HepG2 (cell line): ENCODE measurements around the gene GRHPR. TPM values are rescaled to one million over a fixed set of nuclear protein-coding genes. Genes with fewer than 3 reads are reported as not detected.

ENCODE experiments used
- AFF4 ChIP-seq: sonication (generic); formaldehyde crosslinking; IDR thresholded peaks from 2 replicates; pipeline ENCODE4 v1.4.0; 2020; ENCODE audit warnings: missing genetic modification reagents
- ATF5 ChIP-seq: sonication (generic); formaldehyde crosslinking; IDR thresholded peaks from 2 replicates; pipeline ENCODE4 v1.4.0; 2020; ENCODE audit warnings: mild to moderate bottlenecking, low read depth, missing genetic modification reagents
- FOXM1 ChIP-seq: sonication (generic); formaldehyde crosslinking; IDR thresholded peaks from 2 replicates; pipeline ENCODE4 v1.5.0; 2020; ENCODE audit warnings: missing genetic modification reagents
- HNRNPL ChIP-seq: fragments of 200-400 bp; formaldehyde crosslinking; IDR thresholded peaks from 2 replicates; pipeline ENCODE4 v1.6.1; 2017; ENCODE audit warnings: mild to moderate bottlenecking, low read depth, low read length
- MLLT10 ChIP-seq: sonication (generic); formaldehyde crosslinking; IDR thresholded peaks from 2 replicates; pipeline ENCODE4 v1.4.0; 2020; ENCODE audit warnings: missing genetic modification reagents
- NFIB ChIP-seq: sonication (generic); formaldehyde crosslinking; IDR thresholded peaks from 2 replicates; pipeline ENCODE4 v1.9.0; 2021; ENCODE audit warnings: missing genetic modification reagents, mild to moderate bottlenecking, borderline replicate concordance
- SALL2 ChIP-seq: sonication (generic); formaldehyde crosslinking; IDR thresholded peaks from 2 replicates; pipeline ENCODE4 v1.8.1; 2023; ENCODE audit warnings: mild to moderate bottlenecking, missing genetic modification reagents, inconsistent platforms
- TAF1 ChIP-seq: sonication (generic); formaldehyde crosslinking; IDR thresholded peaks from 2 replicates; pipeline ENCODE4 v1.4.0; 2020; ENCODE audit warnings: missing genetic modification reagents
- TBL1XR1 ChIP-seq: fragments of 150-350 bp; IDR thresholded peaks from 2 replicates; pipeline ENCODE4 v1.6.1; 2014; ENCODE audit warnings: borderline replicate concordance, low read length; ENCODE audit not compliant: partially characterized antibody
- THAP11 ChIP-seq: IDR thresholded peaks from 2 replicates; pipeline ENCODE4 v1.6.1; 2016; ENCODE audit warnings: missing biosample characterization, missing genetic modification reagents
- TOPORS ChIP-seq: sonication (generic); formaldehyde crosslinking; IDR thresholded peaks from 2 replicates; pipeline ENCODE4 v1.8.0; 2023; ENCODE audit warnings: mild to moderate bottlenecking, missing genetic modification reagents
- ZBTB42 ChIP-seq: sonication (generic); formaldehyde crosslinking; IDR thresholded peaks from 2 replicates; pipeline ENCODE4 v1.5.0; 2020; ENCODE audit warnings: mild to moderate bottlenecking, missing genetic modification reagents
- ZKSCAN1 ChIP-seq: fragments of 150-350 bp; IDR thresholded peaks from 2 replicates; pipeline ENCODE4 v1.6.1; 2014; ENCODE audit warnings: low read length
- ZNF383 ChIP-seq: sonication (generic); formaldehyde crosslinking; IDR thresholded peaks from 2 replicates; pipeline ENCODE4 v1.4.0; 2020; ENCODE audit warnings: missing genetic modification reagents, mild to moderate bottlenecking, borderline replicate concordance
- ZNF776 ChIP-seq: sonication (generic); formaldehyde crosslinking; IDR thresholded peaks from 2 replicates; pipeline ENCODE4 v1.4.0; 2020; ENCODE audit warnings: mild to moderate bottlenecking, missing genetic modification reagents
- ZNF839 ChIP-seq: sonication (generic); formaldehyde crosslinking; IDR thresholded peaks from 2 replicates; pipeline ENCODE4 v1.4.0; 2020; ENCODE audit warnings: missing genetic modification reagents, mild to moderate bottlenecking, borderline replicate concordance
- polyA plus RNA-seq, 8 experiments: library from polyadenylated mRNA; depleted of rRNA in 3 of 8; stranded (reverse) in 7 of 8; unstranded in 1 of 8; fragments of >200 nt; fragmentation: Illumina TruSeq in 4 of 8; extraction: Trizol in 4 of 8; gene quantifications; 2 replicates each; pipeline versions ENCODE4 v1.2.1 to v1.2.3, GENCODE V29; 2011 to 2016; ENCODE audit warnings: low read depth in 4 of 8, missing spikeins in 1 of 8, mixed read lengths in 1 of 8; ENCODE audit not compliant: insufficient read depth in 1 of 8
- total RNA-seq, 5 experiments: library from RNA; depleted of rRNA; stranded (reverse); fragments of >200 nt; fragmentation: Illumina TruSeq; extraction: Trizol; gene quantifications; 2 replicates each; pipeline ENCODE4 v1.2.3, GENCODE V29; 2016; ENCODE audit warnings: low read depth in 1 of 5
- TF ChIP-seq, protein P1 (sequence below): sonication (generic); formaldehyde crosslinking; IDR thresholded peaks from 2 replicates; pipeline ENCODE4 v1.4.0; 2020; ENCODE audit warnings: missing genetic modification reagents
- TF ChIP-seq, protein P2 (sequence below): sonication (generic); formaldehyde crosslinking; IDR thresholded peaks from 2 replicates; pipeline ENCODE4 v1.4.0; 2020; ENCODE audit warnings: missing genetic modification reagents
- TF ChIP-seq, protein P3 (sequence below): sonication (generic); formaldehyde crosslinking; IDR thresholded peaks from 2 replicates; pipeline ENCODE4 v1.8.0; 2022; ENCODE audit warnings: mild to moderate bottlenecking, missing genetic modification reagents, borderline replicate concordance

GRHPR gene
- total and polyA plus RNA-seq, 2 of the 13 experiments (the other 11 are each of a cell fraction or from before 2014, with no cell fraction given) = 113 to 115 TPM

DNA sequence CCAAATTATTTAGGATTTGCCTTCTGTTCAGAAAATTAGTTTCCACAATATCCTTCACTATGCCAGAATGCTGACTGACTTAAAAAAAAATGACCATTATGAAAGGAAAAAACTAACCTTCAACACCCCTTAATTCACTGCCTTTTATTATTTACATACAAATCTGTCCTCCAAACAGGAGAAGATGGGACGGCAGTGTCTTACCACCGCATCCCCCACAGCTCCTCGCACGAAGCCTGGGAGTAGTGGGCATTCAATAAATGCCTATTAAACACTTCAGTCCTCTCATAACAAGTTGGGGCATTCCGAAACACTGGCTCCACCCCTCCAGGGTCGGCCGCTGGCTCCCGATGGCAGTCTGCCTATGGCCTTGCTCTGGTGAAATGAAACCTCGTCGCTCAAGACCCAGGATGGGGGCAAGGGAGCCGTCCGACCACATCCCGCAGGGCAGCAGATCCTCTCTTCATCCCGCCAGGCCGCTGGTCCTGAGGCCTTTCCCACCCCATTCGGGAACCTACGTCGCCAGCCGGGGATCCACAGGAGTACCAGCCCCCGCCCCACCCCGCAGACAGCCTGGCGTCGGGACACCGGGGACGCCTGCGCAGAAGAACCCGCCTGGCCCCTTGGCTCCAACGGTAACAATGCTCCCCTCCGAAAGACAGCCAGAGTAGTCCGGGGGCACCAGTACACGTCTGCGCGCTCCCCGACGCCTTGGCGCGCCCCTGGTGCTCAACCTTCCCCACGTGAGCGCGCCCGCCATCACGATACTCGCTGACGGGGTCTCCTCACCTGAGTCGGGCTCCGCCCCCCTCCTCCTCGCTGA is 42.1 kb downstream of the GRHPR start (continued):
- TF ChIP-seq ATF5 (no peak), ZNF839 (CRISPR knock-in tag) (no peak), TBL1XR1 (no peak), ZNF776 (CRISPR knock-in tag) (peak; percentile 50; the same call in 1 of the 2 replicates), HNRNPL (no peak), NFIB (CRISPR knock-in tag) (no peak), SALL2 (CRISPR knock-in tag) (0 out of 2 replicates have a peak, but pooled peaks have one; percentile 69), THAP11 (no peak), ZBTB42 (no peak), FOXM1 (CRISPR knock-in tag) (no peak), TOPORS (no peak), ZNF383 (no peak), AFF4 (no peak; the same call in 1 of the 2 replicates), TAF1 (CRISPR knock-in tag) (peak; percentile 62; the same call in 1 of the 2 replicates), ZKSCAN1 (no peak), MLLT10 (CRISPR knock-in tag) (no peak)
- TF ChIP-seq, protein P1, sequence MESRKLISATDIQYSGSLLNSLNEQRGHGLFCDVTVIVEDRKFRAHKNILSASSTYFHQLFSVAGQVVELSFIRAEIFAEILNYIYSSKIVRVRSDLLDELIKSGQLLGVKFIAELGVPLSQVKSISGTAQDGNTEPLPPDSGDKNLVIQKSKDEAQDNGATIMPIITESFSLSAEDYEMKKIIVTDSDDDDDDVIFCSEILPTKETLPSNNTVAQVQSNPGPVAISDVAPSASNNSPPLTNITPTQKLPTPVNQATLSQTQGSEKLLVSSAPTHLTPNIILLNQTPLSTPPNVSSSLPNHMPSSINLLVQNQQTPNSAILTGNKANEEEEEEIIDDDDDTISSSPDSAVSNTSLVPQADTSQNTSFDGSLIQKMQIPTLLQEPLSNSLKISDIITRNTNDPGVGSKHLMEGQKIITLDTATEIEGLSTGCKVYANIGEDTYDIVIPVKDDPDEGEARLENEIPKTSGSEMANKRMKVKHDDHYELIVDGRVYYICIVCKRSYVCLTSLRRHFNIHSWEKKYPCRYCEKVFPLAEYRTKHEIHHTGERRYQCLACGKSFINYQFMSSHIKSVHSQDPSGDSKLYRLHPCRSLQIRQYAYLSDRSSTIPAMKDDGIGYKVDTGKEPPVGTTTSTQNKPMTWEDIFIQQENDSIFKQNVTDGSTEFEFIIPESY (CRISPR knock-in tag) = no peak
- TF ChIP-seq, protein P2, sequence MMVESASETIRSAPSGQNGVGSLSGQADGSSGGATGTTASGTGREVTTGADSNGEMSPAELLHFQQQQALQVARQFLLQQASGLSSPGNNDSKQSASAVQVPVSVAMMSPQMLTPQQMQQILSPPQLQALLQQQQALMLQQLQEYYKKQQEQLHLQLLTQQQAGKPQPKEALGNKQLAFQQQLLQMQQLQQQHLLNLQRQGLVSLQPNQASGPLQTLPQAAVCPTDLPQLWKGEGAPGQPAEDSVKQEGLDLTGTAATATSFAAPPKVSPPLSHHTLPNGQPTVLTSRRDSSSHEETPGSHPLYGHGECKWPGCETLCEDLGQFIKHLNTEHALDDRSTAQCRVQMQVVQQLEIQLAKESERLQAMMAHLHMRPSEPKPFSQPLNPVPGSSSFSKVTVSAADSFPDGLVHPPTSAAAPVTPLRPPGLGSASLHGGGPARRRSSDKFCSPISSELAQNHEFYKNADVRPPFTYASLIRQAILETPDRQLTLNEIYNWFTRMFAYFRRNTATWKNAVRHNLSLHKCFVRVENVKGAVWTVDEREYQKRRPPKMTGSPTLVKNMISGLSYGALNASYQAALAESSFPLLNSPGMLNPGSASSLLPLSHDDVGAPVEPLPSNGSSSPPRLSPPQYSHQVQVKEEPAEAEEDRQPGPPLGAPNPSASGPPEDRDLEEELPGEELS (CRISPR knock-in tag) = peak; percentile 15; the same call in 1 of the 2 replicates
- TF ChIP-seq, protein P3, sequence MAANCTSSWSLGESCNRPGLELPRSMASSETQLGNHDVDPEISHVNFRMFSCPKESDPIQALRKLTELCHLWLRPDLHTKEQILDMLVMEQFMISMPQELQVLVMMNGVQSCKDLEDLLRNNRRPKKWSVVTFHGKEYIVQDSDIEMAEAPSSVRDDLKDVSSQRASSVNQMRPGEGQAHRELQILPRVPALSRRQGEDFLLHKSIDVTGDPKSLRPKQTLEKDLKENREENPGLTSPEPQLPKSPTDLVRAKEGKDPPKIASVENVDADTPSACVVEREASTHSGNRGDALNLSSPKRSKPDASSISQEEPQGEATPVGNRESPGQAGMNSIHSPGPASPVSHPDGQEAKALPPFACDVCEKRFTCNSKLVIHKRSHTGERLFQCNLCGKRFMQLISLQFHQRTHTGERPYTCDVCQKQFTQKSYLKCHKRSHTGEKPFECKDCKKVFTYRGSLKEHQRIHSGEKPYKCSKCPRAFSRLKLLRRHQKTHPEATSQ (CRISPR knock-in tag) = no peak
